IMR-90 (cell line): Measurements from ENCODE around the gene IL16.

Source experiments
- BHLHE40 ChIP-seq: fragments of 150-350 bp; IDR thresholded peaks from 2 replicates; pipeline ENCODE4 v1.6.1; 2016; ENCODE audit warnings: mild to moderate bottlenecking, low read depth, low read length
- FOS ChIP-seq: fragments of 150-350 bp; IDR thresholded peaks from 2 replicates; pipeline ENCODE4 v1.6.1; 2016; ENCODE audit warnings: low read depth, low read length
- MAFK ChIP-seq: IDR thresholded peaks from 2 replicates; pipeline ENCODE4 v1.6.1; 2012; ENCODE audit warnings: low read depth, low read length, improper control_type of control experiment
- MAZ ChIP-seq: IDR thresholded peaks from 2 replicates; pipeline ENCODE4 v1.6.1; 2012; ENCODE audit warnings: low read depth, mild to moderate bottlenecking, low read length, improper control_type of control experiment, moderate library complexity, borderline replicate concordance
- MXI1 ChIP-seq: IDR thresholded peaks from 2 replicates; pipeline ENCODE4 v1.6.1; 2012; ENCODE audit warnings: low read depth, mild to moderate bottlenecking, low read length, moderate library complexity, borderline replicate concordance
- POLR2A ChIP-seq: IDR thresholded peaks from 2 replicates; pipeline ENCODE4 v1.6.1; 2012; ENCODE audit warnings: mild to moderate bottlenecking, low read depth, low read length
- RAD21 ChIP-seq: IDR thresholded peaks from 2 replicates; pipeline ENCODE4 v1.6.1; 2012; ENCODE audit warnings: low read length, improper control_type of control experiment
- RCOR1 ChIP-seq: IDR thresholded peaks from 2 replicates; pipeline ENCODE4 v1.6.1; 2012; ENCODE audit warnings: mild to moderate bottlenecking, low read length, improper control_type of control experiment; ENCODE audit not compliant: insufficient replicate concordance
- RFX5 ChIP-seq: IDR thresholded peaks from 2 replicates; pipeline ENCODE4 v1.8.0; 2012; ENCODE audit warnings: low read depth, mild to moderate bottlenecking, low read length, moderate library complexity
- SMC3 ChIP-seq: fragments of 150-350 bp; IDR thresholded peaks from 2 replicates; pipeline ENCODE4 v1.6.1; 2016; ENCODE audit warnings: low read depth, mild to moderate bottlenecking, antibody characterized with exemption, low read length, moderate library complexity
- TF ChIP-seq, protein P1 (sequence below): conservative IDR thresholded peaks from 2 replicates; pipeline ENCODE4 v1.5.1; 2012; ENCODE audit warnings: mild to moderate bottlenecking, low read depth, low read length, improper control_type of control experiment

DNA sequence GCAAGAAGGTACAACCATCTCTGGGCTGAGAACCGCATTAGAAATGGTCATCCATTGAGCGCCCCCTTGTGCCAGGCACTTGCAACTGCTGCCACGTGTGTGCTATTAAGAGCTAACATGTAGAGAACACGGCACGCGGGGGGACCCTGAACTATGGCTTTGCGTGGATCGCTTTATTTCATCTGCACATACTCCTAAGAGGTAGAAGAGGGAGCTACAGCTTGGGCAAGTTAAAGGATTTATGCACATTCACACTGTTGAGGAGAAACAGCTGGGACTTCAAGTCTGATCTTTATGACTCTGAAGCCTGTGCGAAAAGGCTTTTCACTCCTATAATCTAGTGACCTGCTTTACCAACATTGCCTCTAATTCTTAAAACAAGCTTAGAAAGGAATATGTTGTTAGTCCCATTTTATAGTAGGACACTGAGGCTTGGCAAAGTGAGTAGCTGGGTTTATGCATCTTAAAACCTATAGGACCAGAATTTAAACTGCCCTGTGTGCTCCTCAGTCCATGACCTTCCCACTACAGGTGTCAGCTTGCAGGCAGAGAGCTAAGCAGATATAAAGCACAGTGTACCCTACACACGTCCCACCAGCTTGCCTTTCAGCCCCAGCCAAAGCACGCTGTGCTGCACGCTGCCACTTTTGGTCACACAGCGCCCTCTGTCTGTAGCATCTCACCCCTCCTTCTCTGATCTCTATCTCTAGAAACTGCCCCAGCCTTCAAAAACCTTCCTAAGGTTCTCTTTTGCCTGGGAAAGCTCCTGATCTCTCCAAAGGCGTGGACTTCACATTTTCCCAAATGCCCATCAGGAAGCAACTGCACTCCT is 69.5 kb downstream of the IL16 start:
- TF ChIP-seq, protein P1, sequence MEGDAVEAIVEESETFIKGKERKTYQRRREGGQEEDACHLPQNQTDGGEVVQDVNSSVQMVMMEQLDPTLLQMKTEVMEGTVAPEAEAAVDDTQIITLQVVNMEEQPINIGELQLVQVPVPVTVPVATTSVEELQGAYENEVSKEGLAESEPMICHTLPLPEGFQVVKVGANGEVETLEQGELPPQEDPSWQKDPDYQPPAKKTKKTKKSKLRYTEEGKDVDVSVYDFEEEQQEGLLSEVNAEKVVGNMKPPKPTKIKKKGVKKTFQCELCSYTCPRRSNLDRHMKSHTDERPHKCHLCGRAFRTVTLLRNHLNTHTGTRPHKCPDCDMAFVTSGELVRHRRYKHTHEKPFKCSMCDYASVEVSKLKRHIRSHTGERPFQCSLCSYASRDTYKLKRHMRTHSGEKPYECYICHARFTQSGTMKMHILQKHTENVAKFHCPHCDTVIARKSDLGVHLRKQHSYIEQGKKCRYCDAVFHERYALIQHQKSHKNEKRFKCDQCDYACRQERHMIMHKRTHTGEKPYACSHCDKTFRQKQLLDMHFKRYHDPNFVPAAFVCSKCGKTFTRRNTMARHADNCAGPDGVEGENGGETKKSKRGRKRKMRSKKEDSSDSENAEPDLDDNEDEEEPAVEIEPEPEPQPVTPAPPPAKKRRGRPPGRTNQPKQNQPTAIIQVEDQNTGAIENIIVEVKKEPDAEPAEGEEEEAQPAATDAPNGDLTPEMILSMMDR, result peak; percentile 97
- 0 out of 2 replicates have a peak, but pooled peaks have one; percentile 4 for TF ChIP-seq BHLHE40
- no peak for TF ChIP-seq POLR2A
- no peak for TF ChIP-seq RFX5
- peak; percentile 98 for TF ChIP-seq SMC3
- peak; percentile 97 for TF ChIP-seq RAD21
- no peak for TF ChIP-seq MAFK
- TF ChIP-seq FOS, result no peak
- TF ChIP-seq MXI1, result peak; percentile 86
- peak; percentile 45; the same call in 1 of the 2 replicates for TF ChIP-seq MAZ
- no peak for TF ChIP-seq RCOR1
